ENCODE data around the gene KREMEN2.

- no peak for TF ChIP-seq TAF1 (IDR thresholded peaks at IDR 0.05; ENCODE audit: low read depth, low read length)
- no peak for TF ChIP-seq POLR2A (IDR thresholded peaks at IDR 0.05; ENCODE audit: low read depth, low read length)
- TF ChIP-seq SPI1 (IDR thresholded peaks at IDR 0.05; ENCODE audit: low read depth, low read length), result no peak
- TF ChIP-seq POLR2AphosphoS5 (IDR thresholded peaks at IDR 0.05; ENCODE audit: low read depth, low read length), result no peak
- TF ChIP-seq PAX5 (IDR thresholded peaks at IDR 0.05; ENCODE audit: insufficient read depth, low read length, severe bottlenecking), result no peak
- no peak for TF ChIP-seq POU2F2 (IDR thresholded peaks at IDR 0.05; ENCODE audit: low read depth, low read length)
Observed at GRCh38 chr16:2999929-3000328, 35.9 kb downstream of the KREMEN2 start.

Measured in GM12891 (cell line).